Tibial nerve (tissue), 3 donors: ENCODE measurements around the gene PCDHGB3.

Source experiments
- CTCF ChIP-seq, 5 experiments: fragments of 200-600 bp in 3 of 5; fragments of 450-650 bp in 2 of 5; sonication (generic) in 3 of 5; IDR thresholded peaks; one replicate each; pipeline ENCODE4 v1.5.1; 2016 to 2019; ENCODE audit warnings: antibody characterized with exemption in 5 of 5, mild to moderate bottlenecking in 3 of 5, moderate library complexity in 2 of 5
- POLR2A ChIP-seq, 2 donors: fragments of 450-650 bp; IDR thresholded peaks; one replicate each; pipeline ENCODE4 v1.6.1; 2017; ENCODE audit warnings: antibody characterized with exemption in 2 of 2, mild to moderate bottlenecking in 2 of 2, moderate library complexity in 2 of 2

GRCh38 chr5:141355641-141356040 lies 14.4 kb upstream of the PCDHGB3 start:
- no peak for TF ChIP-seq CTCF (IDR thresholded peaks at IDR 0.05)
- no peak for TF ChIP-seq POLR2A (IDR thresholded peaks at IDR 0.05)
